ENCODE data around the gene ZNF839.

Gene ZNF839

DNA sequence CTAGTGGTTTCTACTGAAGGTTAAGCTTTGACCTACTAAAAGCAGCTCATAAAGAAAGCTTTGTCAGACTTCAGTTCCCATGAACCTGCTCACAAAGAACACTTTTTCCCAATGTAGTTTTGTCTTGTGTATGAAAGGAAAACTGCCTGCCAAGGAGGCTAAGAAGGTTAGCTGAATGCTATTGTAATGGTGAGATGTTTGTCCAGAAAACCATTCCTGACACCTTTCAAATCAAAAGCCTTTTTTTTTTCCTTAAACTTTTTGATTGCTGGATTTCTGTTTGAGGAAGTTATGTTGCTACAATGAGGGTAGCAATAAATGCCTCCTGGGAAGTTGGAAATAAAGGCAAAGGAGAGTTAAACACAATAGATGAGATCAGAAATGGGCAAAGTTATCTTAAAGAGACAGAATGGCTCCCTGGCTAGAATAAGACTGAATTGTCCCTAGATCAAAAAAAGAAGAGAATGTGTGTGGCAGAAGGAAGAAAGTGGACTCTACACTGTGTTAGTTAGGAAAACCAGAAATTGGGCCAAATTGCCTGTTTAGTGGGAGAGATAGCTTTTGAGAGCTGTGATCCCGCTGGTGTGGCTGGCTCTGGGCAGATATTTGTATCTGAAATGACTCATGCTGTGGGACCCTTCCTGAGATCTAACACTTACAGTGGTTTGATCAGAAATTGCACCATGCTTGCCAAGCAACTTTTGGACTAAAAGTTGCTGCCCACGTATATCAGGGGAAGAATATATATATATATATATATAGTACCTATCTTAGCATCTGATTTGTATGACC lies 70.7 kb downstream of the ZNF839 start:
- H3K4me3 ChIP-seq (ENCODE audit: low read depth, low read length), result no peak overlapping the region
- no peak overlapping the region for H3K27ac ChIP-seq (ENCODE audit: low read depth, low read length)

More for the DNA sequence above, 70.7 kb downstream of the ZNF839 start:
- H3K4me1 ChIP-seq (ENCODE audit: control insufficient read depth, insufficient read depth, low read length), result peaks cover 12% of the 10 kb centered on the region
- H3K9ac ChIP-seq (ENCODE audit: low read length), result no peak overlapping the region
- H3K36me3 ChIP-seq (ENCODE audit: control insufficient read depth, insufficient read depth, low read length), result peaks cover 3% of the 10 kb centered on the region; the same call in 1 of the 2 replicates
- H3K27me3 ChIP-seq (ENCODE audit: control insufficient read depth, insufficient read depth, low read length), result no peaks in the 10 kb centered on the region
- no peaks in the 10 kb centered on the region for H3K9me3 ChIP-seq (ENCODE audit: control insufficient read depth, insufficient read depth, low read depth, low read length)
